ENCODE data around the gene COL6A1. TPM values are rescaled to one million over a fixed set of nuclear protein-coding genes. Genes with fewer than 3 reads are reported as not detected.
A peak's percentile ranks its signal among the peaks of the same experiment; 100 is the strongest.
"Not testable (repeated sequence)": the region's sequence is repeated elsewhere in the genome, so short reads cannot be mapped to it uniquely, and the experiment has no call there.

Gene COL6A1
- total RNA-seq, 1 donor from 2014 or later, result 2,452 TPM

- peak; percentile 95 for DNase-seq (ENCODE audit: low spot score)
These were observed 46.4 kb downstream of the COL6A1 start for GRCh38 chr21:46027851-46028493.

- peak; percentile 87 for DNase-seq (ENCODE audit: low spot score)
These were observed 47.1 kb downstream of the COL6A1 start for GRCh38 chr21:46028573-46029091.

- no peak for DNase-seq (ENCODE audit: low spot score)
These were observed 47.8 kb downstream of the COL6A1 start for GRCh38 chr21:46029186-46029924.

GRCh38 chr21:46031484-46031883 lies 49.9 kb downstream of the COL6A1 start:
- DNase-seq (ENCODE audit: low spot score), result no peak

GRCh38 chr21:46032100-46032499 lies 50.5 kb downstream of the COL6A1 start:
- no peak for DNase-seq (ENCODE audit: low spot score)

- DNase-seq (ENCODE audit: low spot score), result no peak
These were observed 52.1 kb downstream of the COL6A1 start for GRCh38 chr21:46033410-46034400.

- peak; percentile 69 for DNase-seq (ENCODE audit: low spot score)
These were observed 54.5 kb downstream of the COL6A1 start for GRCh38 chr21:46035809-46036695.

- DNase-seq (ENCODE audit: low spot score), result no peak
These were observed 55.2 kb downstream of the COL6A1 start for GRCh38 chr21:46036696-46037330.

GRCh38 chr21:46037331-46038325 lies 56.1 kb downstream of the COL6A1 start:
- no peak for DNase-seq (ENCODE audit: low spot score)

- DNase-seq (ENCODE audit: low spot score), result no peak
These were observed 56.8 kb downstream of the COL6A1 start for GRCh38 chr21:46038341-46038829.

GRCh38 chr21:46038871-46039397 lies 57.4 kb downstream of the COL6A1 start:
- no peak for DNase-seq (ENCODE audit: low spot score)

GRCh38 chr21:46039891-46040660 lies 58.5 kb downstream of the COL6A1 start:
- DNase-seq (ENCODE audit: low spot score), result no peak

- DNase-seq (ENCODE audit: low spot score), result no peak
These were observed 59.1 kb downstream of the COL6A1 start for GRCh38 chr21:46040707-46041106.

- no peak for DNase-seq (ENCODE audit: low spot score)
These were observed 59.6 kb downstream of the COL6A1 start for GRCh38 chr21:46041183-46041582.

GRCh38 chr21:46045154-46045553 lies 63.6 kb downstream of the COL6A1 start:
- no peak for DNase-seq (ENCODE audit: low spot score)

GRCh38 chr21:46046471-46046870 lies 64.9 kb downstream of the COL6A1 start:
- DNase-seq (ENCODE audit: low spot score), result no peak

- not testable (repeated sequence) for DNase-seq (ENCODE audit: low spot score)
These were observed 65.3 kb downstream of the COL6A1 start for GRCh38 chr21:46046906-46047305.

Measured in umbilical cord (tissue), 2 donors.